HepG2 (cell line): ENCODE data around the gene CHML. TPM values are rescaled to one million over a fixed set of nuclear protein-coding genes. Genes with fewer than 3 reads are reported as not detected.

Experiments used
- ATAC-seq: fragments of 200-7000 bp; cut with Tn5 transposase; 3 replicates; pipeline ENCODE4 v1.9.1; 2020; ENCODE audit warnings: mild to moderate bottlenecking, moderate library complexity
- BruUV-seq: library from RNA; stranded (reverse); fragments of 400-500 nt; replicated peaks from 2 replicates; lab custom pipeline; 2021; lab: Mats Ljungman, UMichigan
- CTCF ChIA-PET: fragments of 300-600 bp; formaldehyde crosslinking; extraction: SDS; loops from one replicate; lab custom pipeline; 2021; ENCODE audit warnings: low total read pairs, inconsistent platforms, low intra/inter-chr PET ratio; lab: Yijun Ruan, JAX
- POLR2A ChIA-PET: fragments of 350-600 bp; sonication (Branson Sonifier 250); formaldehyde crosslinking; loops from one replicate; lab custom pipeline; 2020; ENCODE audit warnings: antibody characterized with exemption, inconsistent platforms; lab: Yijun Ruan, JAX
- DNase-seq: peaks from one replicate; pipeline ENCODE4 v3.0.0-alpha.2; 2015; ENCODE audit warnings: low spot score
- FAIRE-seq: peaks from 3 replicates; lab custom pipeline; 2011; peaks lifted over from hg19 to GRCh38; lab: Jason Lieb, UNC
- H2AFZ ChIP-seq: one replicate; pipeline ENCODE4 v1.6.1; 2011; ENCODE audit warnings: low read length, inconsistent platforms
- H3K27ac ChIP-seq: fragments of 300-600 bp; 3 replicates; pipeline ENCODE4 v1.8.0; 2011; ENCODE audit warnings: mixed run types, mild to moderate bottlenecking, mixed read lengths, low read length, inconsistent platforms; ENCODE audit not compliant: insufficient read depth; ENCODE audit errors: extremely low read length
- H3K27me3 ChIP-seq, 2 experiments: fragments of 200-600 bp in 1 of 2; 2 replicates in 1 of 2; 3 replicates in 1 of 2; pipeline versions ENCODE4 v1.6.0 to v1.8.0; 2011; ENCODE audit warnings: low read length in 2 of 2, mild to moderate bottlenecking in 2 of 2, moderate library complexity in 2 of 2, inconsistent platforms in 1 of 2; ENCODE audit not compliant: insufficient read depth in 2 of 2, control insufficient read depth in 1 of 2
- H3K36me3 ChIP-seq, 2 experiments: fragments of 200-600 bp in 1 of 2; replicated peaks in 1 of 2; 2 replicates in 1 of 2; 3 replicates in 1 of 2; pipeline versions ENCODE4 v1.5.1 to v1.8.0; 2011; ENCODE audit warnings: low read length in 2 of 2, inconsistent platforms in 1 of 2; ENCODE audit not compliant: insufficient read depth in 2 of 2, control insufficient read depth in 1 of 2
- H3K4me1 ChIP-seq: 2 replicates; pipeline ENCODE4 v1.5.1; 2012; ENCODE audit warnings: low read length, inconsistent platforms; ENCODE audit not compliant: insufficient read depth
- H3K4me2 ChIP-seq: 2 replicates; pipeline ENCODE4 v1.6.0; 2011; ENCODE audit warnings: low read depth, low read length, inconsistent platforms
- H3K4me3 ChIP-seq, 3 experiments: fragments of 200-600 bp in 1 of 3; sonication (generic), shearing (Covaris generic) in 1 of 3; replicated peaks in 1 of 3; 2 replicates each; pipeline ENCODE4 v1.5.1; 2011 to 2016; ENCODE audit warnings: low read length in 3 of 3, inconsistent platforms in 2 of 3, low read depth in 2 of 3, mild to moderate bottlenecking in 2 of 3, control low read depth in 1 of 3, mixed read lengths in 1 of 3; ENCODE audit not compliant: insufficient read depth in 1 of 3
- H3K79me2 ChIP-seq: one replicate; pipeline ENCODE4 v1.6.1; 2011; ENCODE audit warnings: low read length, inconsistent platforms; ENCODE audit not compliant: insufficient read depth
- H3K9ac ChIP-seq: 2 replicates; pipeline ENCODE4 v1.6.0; 2011; ENCODE audit warnings: mild to moderate bottlenecking, low read depth, low read length, inconsistent platforms; ENCODE audit not compliant: insufficient read depth
- H3K9me3 ChIP-seq: 2 replicates; pipeline ENCODE4 v1.5.1; 2012; ENCODE audit warnings: mild to moderate bottlenecking, low read length
- H4K20me1 ChIP-seq: 2 replicates; pipeline ENCODE4 v1.6.0; 2011; ENCODE audit warnings: inconsistent platforms, mild to moderate bottlenecking, low read length, moderate library complexity; ENCODE audit not compliant: insufficient read depth
- ARNT ChIP-seq: fragments of 450-650 bp; IDR thresholded peaks from 2 replicates; pipeline ENCODE4 v1.6.1; 2017
- ATF7 ChIP-seq, 2 experiments: fragments of 450-650 bp in 1 of 2; sonication (generic) in 1 of 2; formaldehyde crosslinking in 1 of 2; IDR thresholded peaks; 2 replicates each; pipeline versions ENCODE4 v1.4.0 to v1.6.1; 2016 to 2020; ENCODE audit warnings: antibody characterized with exemption in 1 of 2, mild to moderate bottlenecking in 1 of 2, missing genetic modification reagents in 1 of 2
- BCL3 ChIP-seq: sonication (generic); formaldehyde crosslinking; IDR thresholded peaks from 2 replicates; pipeline ENCODE4 v1.5.1; 2020; ENCODE audit warnings: mild to moderate bottlenecking, missing genetic modification reagents, moderate library complexity
- CCDC6 ChIP-seq: sonication (generic); formaldehyde crosslinking; IDR thresholded peaks from 2 replicates; pipeline ENCODE4 v1.8.1; 2022; ENCODE audit warnings: mild to moderate bottlenecking, missing genetic modification reagents, moderate library complexity
- CENPX ChIP-seq: sonication (generic); formaldehyde crosslinking; IDR thresholded peaks from 2 replicates; pipeline ENCODE4 v1.9.0; 2021; ENCODE audit warnings: mild to moderate bottlenecking, missing genetic modification reagents, moderate library complexity
- HDAC6 ChIP-seq: fragments of 200-600 bp; sonication (generic); IDR thresholded peaks from 2 replicates; pipeline ENCODE4 v1.7.0; 2017; ENCODE audit warnings: mild to moderate bottlenecking, antibody characterized with exemption, low read length, low read depth
- IKZF1 ChIP-seq: fragments of 450-650 bp; IDR thresholded peaks from 2 replicates; pipeline ENCODE4 v1.7.1; 2016
- IKZF4 ChIP-seq: sonication (generic); formaldehyde crosslinking; IDR thresholded peaks from 2 replicates; pipeline ENCODE4 v1.5.1; 2020; ENCODE audit warnings: borderline replicate concordance, mild to moderate bottlenecking, low read depth, missing genetic modification reagents; ENCODE audit errors: not compliant biosample characterization
- MIXL1 ChIP-seq: IDR thresholded peaks from 2 replicates; pipeline ENCODE4 v1.6.1; 2016
- RFX5 ChIP-seq: IDR thresholded peaks from 2 replicates; pipeline ENCODE4 v1.6.1; 2011; ENCODE audit warnings: low read depth, low read length, improper control_type of control experiment
- SETDB1 ChIP-seq: sonication (generic); formaldehyde crosslinking; IDR thresholded peaks from 2 replicates; pipeline ENCODE4 v1.5.1; 2020; ENCODE audit warnings: missing genetic modification reagents, mild to moderate bottlenecking, borderline replicate concordance
- ZFP37 ChIP-seq: sonication (generic); formaldehyde crosslinking; IDR thresholded peaks from 2 replicates; pipeline ENCODE4 v1.4.0; 2020; ENCODE audit warnings: missing genetic modification reagents, borderline replicate concordance
- ZFP41 ChIP-seq: sonication (generic); formaldehyde crosslinking; IDR thresholded peaks from 2 replicates; pipeline ENCODE4 v1.4.0; 2020; ENCODE audit warnings: mild to moderate bottlenecking, missing genetic modification reagents, borderline replicate concordance
- ZNF235 ChIP-seq: sonication (generic); formaldehyde crosslinking; IDR thresholded peaks from 2 replicates; pipeline ENCODE4 v1.8.1; 2023; ENCODE audit warnings: mild to moderate bottlenecking, missing genetic modification reagents, borderline replicate concordance
- ZNF337 ChIP-seq: sonication (generic); formaldehyde crosslinking; IDR thresholded peaks from 2 replicates; pipeline ENCODE4 v1.5.1; 2020; ENCODE audit warnings: missing genetic modification reagents, low read depth, mild to moderate bottlenecking, borderline replicate concordance
- ZNF414 ChIP-seq: sonication (generic); formaldehyde crosslinking; IDR thresholded peaks from 2 replicates; pipeline ENCODE4 v1.5.0; 2020; ENCODE audit warnings: missing genetic modification reagents
- ZNF432 ChIP-seq: sonication (generic); formaldehyde crosslinking; IDR thresholded peaks from 2 replicates; pipeline ENCODE4 v1.5.0; 2020; ENCODE audit warnings: missing genetic modification reagents, mild to moderate bottlenecking, borderline replicate concordance
- ZNF546 ChIP-seq: sonication (generic); formaldehyde crosslinking; conservative IDR thresholded peaks from 2 replicates; pipeline ENCODE4 v1.8.1; 2023; ENCODE audit warnings: mild to moderate bottlenecking, missing genetic modification reagents
- ZNF670 ChIP-seq: sonication (generic); formaldehyde crosslinking; IDR thresholded peaks from 2 replicates; pipeline ENCODE4 v1.8.0; 2022; ENCODE audit warnings: mild to moderate bottlenecking, missing genetic modification reagents, borderline replicate concordance
- ZNF674 ChIP-seq: sonication (generic); formaldehyde crosslinking; IDR thresholded peaks from 2 replicates; pipeline ENCODE4 v1.5.0; 2020; ENCODE audit warnings: low read depth, mild to moderate bottlenecking, missing genetic modification reagents
- WGBS: methylation state at CpG from one replicate; pipeline ENCODE4 v1.1.6; 2017; ENCODE audit warnings: low lambda C conversion rate; 5-methylcytosine and 5-hydroxymethylcytosine counted together
- in situ Hi-C: cut with HindIII; loops from 2 replicates; pipeline ENCODE4 v1.10.0; 2017; ENCODE audit warnings: low pct_unique_long_range_greater_than_20kb; ENCODE audit not compliant: extremely low pct_ligation_motif_present
- intact Hi-C: fragments of 100-400 bp; cut with micrococcal nuclease; formaldehyde crosslinking; loops from one replicate; pipeline ENCODE4 v1.10.0; 2022; ENCODE audit not compliant: unreplicated experiment
- polyA plus RNA-seq, 8 experiments: library from polyadenylated mRNA; depleted of rRNA in 3 of 8; stranded (reverse) in 7 of 8; unstranded in 1 of 8; fragments of >200 nt; fragmentation: Illumina TruSeq in 4 of 8; extraction: Trizol in 4 of 8; gene quantifications; 2 replicates each; pipeline versions ENCODE4 v1.2.1 to v1.2.3, GENCODE V29; 2011 to 2016; ENCODE audit warnings: low read depth in 4 of 8, missing spikeins in 1 of 8, mixed read lengths in 1 of 8; ENCODE audit not compliant: insufficient read depth in 1 of 8
- total RNA-seq, 5 experiments: library from RNA; depleted of rRNA; stranded (reverse); fragments of >200 nt; fragmentation: Illumina TruSeq; extraction: Trizol; gene quantifications; 2 replicates each; pipeline ENCODE4 v1.2.3, GENCODE V29; 2016; ENCODE audit warnings: low read depth in 1 of 5

The CHML gene
- total and polyA plus RNA-seq, 2 of the 13 experiments (the other 11 are each of a cell fraction or from before 2014, with no cell fraction given), result 5.2 to 16.7 TPM

GRCh38 chr1:241646201-241646600 lies 6.0 kb upstream of the CHML start:
- 68% methylated on average over 7 of the region's 7 CpGs for WGBS
- no peaks in the 10 kb centered on the region for H3K36me3 ChIP-seq
- in situ Hi-C loops, result no loop called here
- FAIRE-seq (no peak), ATAC-seq (no peak), DNase-seq (no peak)
- H3K27ac ChIP-seq, result no peak overlapping the region
- H3K4me3 ChIP-seq, result no peak overlapping the region
- peaks cover 18% of the 10 kb centered on the region for H3K4me1 ChIP-seq
- POLR2A ChIA-PET, result no interaction called here
- BruUV-seq, result no TSS peak
- CTCF ChIA-PET, result no interaction called here
- intact Hi-C loops, result no loop called here
- TF ChIP-seq MIXL1 (CRISPR knock-in tag) (no peak), RFX5 (no peak), CENPX (CRISPR knock-in tag) (no peak), SETDB1 (CRISPR knock-in tag) (no peak), ZNF235 (no peak), ZFP41 (no peak), ZNF414 (CRISPR knock-in tag) (no peak), ZNF432 (no peak)
- H4K20me1 ChIP-seq, result no peaks in the 10 kb centered on the region
- no peaks in the 10 kb centered on the region for H3K27me3 ChIP-seq
- H2AFZ ChIP-seq, result no peak overlapping the region
- H3K9me3 ChIP-seq, result no peaks in the 10 kb centered on the region
- no peaks in the 10 kb centered on the region for H3K79me2 ChIP-seq
- H3K4me2 ChIP-seq, result no peak overlapping the region
- H3K9ac ChIP-seq, result no peak overlapping the region

- ATAC-seq, result no peak
- no peaks in the 10 kb centered on the region for H3K27me3 ChIP-seq
- BruUV-seq, result no TSS peak
- WGBS, result 91% methylated on average over 4 of the region's 4 CpGs
- H3K27ac ChIP-seq, result no peak overlapping the region
- no peak overlapping the region for H3K4me3 ChIP-seq
- no peak overlapping the region for H3K9ac ChIP-seq
- peaks cover 26% of the 10 kb centered on the region for H3K4me1 ChIP-seq
- no peak for DNase-seq
- intact Hi-C loops, result no loop called here
- no peaks in the 10 kb centered on the region for H4K20me1 ChIP-seq
- in situ Hi-C loops, result no loop called here
- no peaks in the 10 kb centered on the region for H3K79me2 ChIP-seq
- no peaks in the 10 kb centered on the region for H3K36me3 ChIP-seq
- H3K4me2 ChIP-seq, result no peak overlapping the region
- CTCF ChIA-PET, result no interaction called here
- no peak overlapping the region for H2AFZ ChIP-seq
- POLR2A ChIA-PET, result no interaction called here
- no peak for TF ChIP-seq BCL3 (CRISPR knock-in tag)
- TF ChIP-seq IKZF4, result no peak
- TF ChIP-seq ZNF546 (CRISPR knock-in tag), result no peak
- TF ChIP-seq IKZF1, result no peak
- TF ChIP-seq ZNF674 (CRISPR knock-in tag), result no peak
- TF ChIP-seq MIXL1 (CRISPR knock-in tag), result no peak
- TF ChIP-seq ZFP37 (CRISPR knock-in tag), result no peak
- no peak for TF ChIP-seq ATF7 (IDR thresholded peaks at IDR 0.05)
- TF ChIP-seq ATF7 (CRISPR knock-in tag; IDR thresholded peaks at IDR 0.05), result no peak
- TF ChIP-seq ZNF337 (CRISPR knock-in tag), result no peak
- TF ChIP-seq ARNT, result no peak
- TF ChIP-seq CCDC6 (CRISPR knock-in tag), result no peak
- TF ChIP-seq ZNF670, result no peak
- TF ChIP-seq HDAC6, result no peak
- H3K9me3 ChIP-seq, result no peaks in the 10 kb centered on the region
- no peak for FAIRE-seq
These were observed 5.0 kb upstream of the CHML start for GRCh38 chr1:241645199-241645598.
